GM12878 (cell line): ENCODE measurements around the gene GAMT. TPM values are rescaled to one million over a fixed set of nuclear protein-coding genes. Genes with fewer than 3 reads are reported as not detected.
A peak's percentile ranks its signal among the peaks of the same experiment; 100 is the strongest.

Experiments used
- ATAC-seq: fragments of 200-7000 bp; cut with Tn5 transposase; 3 replicates; pipeline ENCODE4 v1.9.1; 2020; ENCODE audit warnings: mild to moderate bottlenecking, moderate library complexity
- BruUV-seq: library from RNA; stranded (reverse); fragments of 400-500 nt; replicated peaks from 2 replicates; lab custom pipeline; 2021; lab: Mats Ljungman, UMichigan
- CTCF ChIA-PET: fragments of 300-600 bp; sonication (Branson Sonifier 250); formaldehyde crosslinking; extraction: SDS; loops from one replicate; lab custom pipeline; 2021; ENCODE audit warnings: inconsistent platforms; lab: Yijun Ruan, JAX
- POLR2A ChIA-PET: fragments of 350-600 bp; formaldehyde crosslinking; extraction: SDS; loops from one replicate; lab custom pipeline; 2021; ENCODE audit warnings: inconsistent platforms; lab: Charles Lee
- RAD21 ChIA-PET: fragments of 300-600 bp; sonication (Branson Sonifier 250); formaldehyde crosslinking; loops from one replicate; lab custom pipeline; 2023; ENCODE audit warnings: antibody characterized with exemption; ENCODE audit not compliant: unreplicated experiment; lab: Charles Lee
- SMC1A ChIA-PET: fragments of 300-600 bp; sonication (Branson Sonifier 250); formaldehyde crosslinking; loops from one replicate; lab custom pipeline; 2023; ENCODE audit not compliant: unreplicated experiment, uncharacterized antibody; lab: Charles Lee
- DNase-seq: peaks from one replicate; pipeline ENCODE4 v3.0.0-alpha.2; 2011; ENCODE audit warnings: low read depth, low spot score
- FAIRE-seq: peaks from 3 replicates; lab custom pipeline; 2011; peaks lifted over from hg19 to GRCh38; lab: Jason Lieb, UNC
- H2AFZ ChIP-seq: 2 replicates; pipeline ENCODE4 v1.6.0; 2011; ENCODE audit warnings: low read depth, low read length, control low read depth; ENCODE audit not compliant: control insufficient read depth
- H3K27ac ChIP-seq: 2 replicates; pipeline ENCODE4 v1.5.1; 2011; ENCODE audit warnings: control low read depth; ENCODE audit not compliant: control insufficient read depth, insufficient read depth
- H3K27me3 ChIP-seq, 2 experiments: replicated peaks in 1 of 2; 2 replicates each; pipeline versions ENCODE4 v1.6.0 to v1.6.1; 2011; ENCODE audit warnings: low read length in 1 of 2; ENCODE audit not compliant: control insufficient read depth in 2 of 2, insufficient read depth in 2 of 2
- H3K36me3 ChIP-seq, 2 experiments: 2 replicates each; pipeline ENCODE4 v1.5.1; 2011; ENCODE audit warnings: low read length in 1 of 2; ENCODE audit not compliant: control insufficient read depth in 2 of 2, insufficient read depth in 2 of 2
- H3K4me1 ChIP-seq: 2 replicates; pipeline ENCODE4 v1.6.1; 2011; ENCODE audit warnings: mild to moderate bottlenecking, low read length, moderate library complexity, mixed read lengths; ENCODE audit not compliant: control insufficient read depth, insufficient read depth
- H3K4me2 ChIP-seq: 2 replicates; pipeline ENCODE4 v1.6.0; 2011; ENCODE audit warnings: control low read depth; ENCODE audit not compliant: control insufficient read depth, insufficient read depth
- H3K4me3 ChIP-seq: fragments of 200-600 bp; sonication (generic); 2 replicates; pipeline ENCODE4 v1.5.1; 2016
- H3K79me2 ChIP-seq: 2 replicates; pipeline ENCODE4 v1.6.0; 2011; ENCODE audit warnings: low read length; ENCODE audit not compliant: control insufficient read depth, insufficient read depth
- H3K9ac ChIP-seq: 2 replicates; pipeline ENCODE4 v1.8.0; 2011; ENCODE audit warnings: low read length, control low read depth, mixed read lengths; ENCODE audit not compliant: control insufficient read depth, insufficient read depth
- H3K9me3 ChIP-seq: replicated peaks from 3 replicates; pipeline ENCODE4 v1.5.1; 2011; ENCODE audit warnings: mild to moderate bottlenecking, low read length; ENCODE audit not compliant: control insufficient read depth, insufficient read depth
- H4K20me1 ChIP-seq: 2 replicates; pipeline ENCODE4 v1.6.0; 2011; ENCODE audit not compliant: control insufficient read depth, insufficient read depth
- MTA3 ChIP-seq: IDR thresholded peaks from 2 replicates; pipeline ENCODE4 v1.6.1; 2012; ENCODE audit warnings: low read length, inconsistent platforms, borderline replicate concordance
- POLR2A ChIP-seq: IDR thresholded peaks from 2 replicates; pipeline ENCODE4 v1.6.1; 2011; ENCODE audit warnings: low read depth, mild to moderate bottlenecking, low read length
- RELA ChIP-seq: fragments of 450-650 bp; IDR thresholded peaks from 2 replicates; pipeline ENCODE4 v1.8.0; 2014; ENCODE audit warnings: borderline replicate concordance; ENCODE audit not compliant: partially characterized antibody
- SRF ChIP-seq, 2 experiments: IDR thresholded peaks; 2 replicates each; pipeline ENCODE4 v1.6.1; 2011; ENCODE audit warnings: low read depth in 2 of 2, low read length in 2 of 2, mild to moderate bottlenecking in 1 of 2, moderate library complexity in 1 of 2
- WGBS: methylation state at CpG from one replicate; pipeline ENCODE4 v1.1.6; 2016; ENCODE audit warnings: low lambda C conversion rate; ENCODE audit not compliant: insufficient replicate concordance, insufficient coverage; ENCODE audit errors: missing lambda C conversion rate; 5-methylcytosine and 5-hydroxymethylcytosine counted together
- in situ Hi-C: fragments of 300-500 bp; cut with MboI; formaldehyde crosslinking; loops from 9 replicates; pipeline ENCODE4 v1.14.3; 2018; ENCODE audit warnings: mixed read lengths
- intact Hi-C: fragments of 100-400 bp; cut with micrococcal nuclease; formaldehyde crosslinking; loops from one replicate; pipeline ENCODE4 v1.14.2; 2022; ENCODE audit not compliant: unreplicated experiment
- polyA plus RNA-seq, 11 experiments: library from polyadenylated mRNA; depleted of rRNA in 4 of 11; unstranded in 6 of 11; stranded (reverse) in 5 of 11; fragments of >200 nt; fragmentation: Nextera tagmentation in 4 of 11; fragmentation: Illumina TruSeq in 1 of 11; extraction: Ambion mirVana in 4 of 11; extraction: Trizol in 1 of 11; gene quantifications; 1 replicate in 1 of 11; 2 replicates in 10 of 11; pipeline versions ENCODE4 v1.2.1 to v1.2.3, GENCODE V29; 2011 to 2016; ENCODE audit warnings: inconsistent platforms in 2 of 11, missing spikeins in 2 of 11, low read depth in 1 of 11
- total RNA-seq, 4 experiments: library from RNA; depleted of rRNA in 3 of 4; stranded (reverse); fragments of >200 nt in 3 of 4; fragmentation: Illumina TruSeq in 1 of 4; extraction: Trizol in 1 of 4; gene quantifications; 2 replicates each; pipeline versions ENCODE4 v1.2.1 to v1.2.3, GENCODE V29; 2013 to 2021
- TF ChIP-seq, protein P1 (sequence below): fragments of 450-650 bp; IDR thresholded peaks from 2 replicates; pipeline ENCODE4 v1.6.1; 2016; ENCODE audit warnings: mild to moderate bottlenecking

GAMT gene
- total and polyA plus RNA-seq, 10 of the 15 experiments (the other 5 are each of a cell fraction or from before 2014, with no cell fraction given): 1.6 to 131 (median 38.8) TPM

DNA sequence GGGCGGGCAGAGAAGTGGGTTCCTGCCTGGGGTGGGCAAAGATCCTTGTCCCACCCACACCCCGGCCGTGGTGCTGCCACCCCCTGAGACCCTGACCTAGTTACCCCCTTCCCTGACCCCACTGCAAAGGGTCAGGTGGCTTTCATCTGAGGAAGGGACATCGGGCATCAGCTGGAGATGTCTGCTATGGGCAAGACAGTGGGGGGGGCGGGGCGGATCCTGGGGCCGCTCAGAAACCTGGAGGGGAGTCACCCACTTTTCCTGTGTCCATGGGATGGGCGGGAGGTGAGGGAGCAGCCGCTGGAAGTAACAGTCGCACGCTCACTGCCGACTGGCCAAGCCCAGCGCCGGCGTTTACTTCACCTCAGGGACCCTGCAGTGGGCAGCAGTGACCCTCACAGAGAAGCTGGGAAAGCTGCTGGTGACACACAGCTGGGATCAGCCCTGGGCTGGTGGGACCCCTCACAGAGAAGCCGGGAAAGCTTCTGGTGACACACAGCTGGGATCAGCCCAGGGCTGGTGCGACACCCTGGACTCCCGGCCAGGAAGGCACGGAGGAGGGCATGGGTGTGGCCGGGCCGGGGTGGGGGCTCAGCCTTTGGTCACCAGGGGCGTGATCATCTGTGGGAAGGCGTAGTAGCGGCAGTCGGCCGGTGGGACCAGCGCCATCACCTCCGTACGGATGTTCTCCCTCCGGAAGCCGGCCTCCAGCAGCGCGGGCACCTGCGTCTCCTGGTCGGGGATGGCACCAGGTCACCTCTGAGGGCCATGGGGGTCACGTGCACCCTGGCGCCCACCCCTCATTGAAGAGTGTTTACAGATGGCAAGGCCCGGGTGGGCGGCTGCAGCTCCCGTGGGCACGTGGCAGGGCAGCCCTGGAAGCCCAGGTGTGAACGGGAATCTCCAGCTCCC lies 4.3 kb downstream of the GAMT start:
- SMC1A ChIA-PET: no interaction called here
- Histone ChIP-seq H3K27me3 (no peaks in the 10 kb centered on the region; a peak in 1 of 4 replicates), H2AFZ (no peak overlapping the region), H3K9ac (no peak overlapping the region), H3K4me1 (peaks cover 4% of the 10 kb centered on the region), H3K36me3 (peaks cover 0 to 1% of the 10 kb centered on the region in 2 experiments), H3K79me2 (no peaks in the 10 kb centered on the region; the same call in 1 of the 2 replicates), H4K20me1 (no peaks in the 10 kb centered on the region), H3K27ac (no peak overlapping the region), H3K9me3 (no peaks in the 10 kb centered on the region), H3K4me2 (no peak overlapping the region), H3K4me3 (no peak overlapping the region)
- intact Hi-C loops (no loop called here), in situ Hi-C loops (no loop called here)
- RAD21 ChIA-PET: interaction anchor here (1.1 kb wide), 1 partner anchor 118 kb away, joined by 3 read pairs; no protein-coding TSS in a partner anchor
- POLR2A ChIA-PET: interaction anchor here (0.6 kb wide), 1 partner anchor 90 kb away, joined by 4 read pairs; no protein-coding TSS in a partner anchor
- no peak for DNase-seq
- 0 out of 2 replicates have a peak, but pooled peaks have one; percentile 33 for TF ChIP-seq POLR2A
- TF ChIP-seq, protein P1, sequence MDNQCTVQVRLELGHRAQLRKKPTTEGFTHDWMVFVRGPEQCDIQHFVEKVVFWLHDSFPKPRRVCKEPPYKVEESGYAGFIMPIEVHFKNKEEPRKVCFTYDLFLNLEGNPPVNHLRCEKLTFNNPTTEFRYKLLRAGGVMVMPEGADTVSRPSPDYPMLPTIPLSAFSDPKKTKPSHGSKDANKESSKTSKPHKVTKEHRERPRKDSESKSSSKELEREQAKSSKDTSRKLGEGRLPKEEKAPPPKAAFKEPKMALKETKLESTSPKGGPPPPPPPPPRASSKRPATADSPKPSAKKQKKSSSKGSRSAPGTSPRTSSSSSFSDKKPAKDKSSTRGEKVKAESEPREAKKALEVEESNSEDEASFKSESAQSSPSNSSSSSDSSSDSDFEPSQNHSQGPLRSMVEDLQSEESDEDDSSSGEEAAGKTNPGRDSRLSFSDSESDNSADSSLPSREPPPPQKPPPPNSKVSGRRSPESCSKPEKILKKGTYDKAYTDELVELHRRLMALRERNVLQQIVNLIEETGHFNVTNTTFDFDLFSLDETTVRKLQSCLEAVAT: peak; percentile 66; the same call in 1 of the 2 replicates
- peak in 1 of 2 experiments; percentile 65; a peak in 1 of 4 replicates for TF ChIP-seq SRF (IDR thresholded peaks at IDR 0.05; ENCODE audit: low read depth in 2 of 2, low read length in 2 of 2)
- no peak for TF ChIP-seq MTA3
- TF ChIP-seq RELA: no peak
- no TSS peak for BruUV-seq
- ATAC-seq: no peak
- no peak for FAIRE-seq
- CTCF ChIA-PET: no interaction called here
- 67% methylated on average over 30 of the region's 42 CpGs for WGBS
